Placental pericyte (primary cell): ENCODE results near the gene SWSAP1. TPM values are rescaled to one million over a fixed set of nuclear protein-coding genes. Genes with fewer than 3 reads are reported as not detected.

Experiments
- small RNA-seq: library from RNA; depleted of rRNA; stranded (forward); fragments of <200 nt; gene quantifications from one replicate; pipeline ENCODE3, GENCODE V24; 2012; ENCODE audit warnings: low replicate concordance
- total RNA-seq: library from RNA; depleted of rRNA; stranded (reverse); fragments of >200 nt; gene quantifications from 2 replicates; pipeline ENCODE4 v1.2.3, GENCODE V29; 2012

The SWSAP1 gene
- total RNA-seq: 0.72 and 1.1 TPM in 2 replicates

DNA sequence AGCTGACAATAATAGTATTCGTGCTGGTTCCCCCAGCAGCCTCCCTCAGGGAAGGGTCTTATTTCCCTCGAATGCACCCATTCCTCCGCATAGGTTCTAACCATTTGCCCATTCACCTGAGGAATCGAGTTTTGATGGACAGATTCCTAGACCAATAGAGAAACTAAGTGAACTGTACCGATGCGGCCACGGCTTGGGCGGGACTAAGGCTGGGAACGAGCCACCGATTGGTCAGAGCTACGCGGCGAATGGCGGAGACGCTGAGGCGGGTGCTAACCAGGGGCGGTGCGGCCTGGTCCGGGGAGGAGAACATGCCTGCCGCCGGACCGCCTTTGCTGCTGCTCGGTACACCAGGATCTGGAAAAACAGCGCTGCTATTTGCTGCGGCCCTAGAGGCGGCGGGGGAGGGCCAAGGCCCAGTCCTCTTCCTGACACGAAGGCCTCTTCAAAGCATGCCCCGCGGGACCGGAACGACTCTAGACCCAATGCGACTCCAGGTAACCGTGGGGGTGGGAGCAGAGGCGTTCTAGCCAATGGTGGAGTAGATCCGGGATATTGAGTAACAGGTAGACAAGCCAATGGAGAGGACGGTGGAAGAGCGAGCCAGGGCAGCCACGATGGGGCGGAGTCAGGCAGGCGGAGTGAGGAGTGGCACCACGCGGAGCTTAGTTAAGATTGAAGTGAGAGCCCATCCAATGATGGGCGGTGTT is at the start of gene SWSAP1:
SWSAP1 (plus strand) TSS at position 234 of the 710 bp plus-strand sequence; CDS start at position 249, 15 bp downstream.

DNA sequence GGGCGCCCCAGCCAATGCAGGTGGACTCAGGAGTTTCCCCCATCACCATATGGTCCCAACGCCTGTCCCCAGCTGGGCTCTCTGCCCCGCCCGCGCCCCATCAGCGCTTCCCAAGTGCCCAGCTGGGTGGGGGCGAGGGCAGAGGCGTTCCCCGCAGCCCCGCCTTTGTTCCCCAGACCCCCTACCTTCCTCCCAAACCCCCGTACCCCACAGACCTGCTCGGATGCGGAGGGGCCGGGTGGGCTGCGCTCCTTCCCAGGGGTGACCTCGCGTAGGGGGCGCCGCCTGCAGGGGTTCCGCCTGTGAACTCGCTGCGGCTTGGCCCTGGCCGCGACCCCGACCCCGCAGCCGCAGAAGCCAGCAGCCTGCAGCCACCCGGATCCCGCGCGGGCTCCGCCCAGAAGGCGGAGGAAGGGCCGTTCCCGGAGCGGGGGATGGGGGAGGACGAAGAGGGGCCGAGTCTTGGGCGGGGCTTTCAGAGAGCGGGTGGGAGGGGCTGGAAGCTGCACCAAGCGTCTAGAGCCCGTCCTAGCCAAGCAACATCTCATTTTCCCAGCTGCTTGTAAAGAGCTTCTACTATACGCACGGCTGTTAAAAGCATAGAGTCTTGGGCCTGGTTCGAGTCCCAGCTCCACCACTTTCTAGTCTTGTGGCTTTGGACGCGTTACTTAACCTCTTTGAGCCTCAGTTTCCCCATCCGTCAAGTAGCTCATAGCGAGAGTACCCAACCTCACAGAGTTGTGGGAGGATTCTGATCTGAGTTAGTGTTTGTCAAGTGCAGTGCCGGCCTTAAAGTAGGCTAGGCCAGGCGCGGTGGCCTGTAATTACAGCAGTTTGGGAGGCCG is 35.0 kb upstream of the SWSAP1 start, which contains the start of gene RAB3D:
RAB3D (minus strand) TSS at position 404 of the 845 bp plus-strand sequence. CDS start 2,258 bp downstream, outside the sequence.

DNA sequence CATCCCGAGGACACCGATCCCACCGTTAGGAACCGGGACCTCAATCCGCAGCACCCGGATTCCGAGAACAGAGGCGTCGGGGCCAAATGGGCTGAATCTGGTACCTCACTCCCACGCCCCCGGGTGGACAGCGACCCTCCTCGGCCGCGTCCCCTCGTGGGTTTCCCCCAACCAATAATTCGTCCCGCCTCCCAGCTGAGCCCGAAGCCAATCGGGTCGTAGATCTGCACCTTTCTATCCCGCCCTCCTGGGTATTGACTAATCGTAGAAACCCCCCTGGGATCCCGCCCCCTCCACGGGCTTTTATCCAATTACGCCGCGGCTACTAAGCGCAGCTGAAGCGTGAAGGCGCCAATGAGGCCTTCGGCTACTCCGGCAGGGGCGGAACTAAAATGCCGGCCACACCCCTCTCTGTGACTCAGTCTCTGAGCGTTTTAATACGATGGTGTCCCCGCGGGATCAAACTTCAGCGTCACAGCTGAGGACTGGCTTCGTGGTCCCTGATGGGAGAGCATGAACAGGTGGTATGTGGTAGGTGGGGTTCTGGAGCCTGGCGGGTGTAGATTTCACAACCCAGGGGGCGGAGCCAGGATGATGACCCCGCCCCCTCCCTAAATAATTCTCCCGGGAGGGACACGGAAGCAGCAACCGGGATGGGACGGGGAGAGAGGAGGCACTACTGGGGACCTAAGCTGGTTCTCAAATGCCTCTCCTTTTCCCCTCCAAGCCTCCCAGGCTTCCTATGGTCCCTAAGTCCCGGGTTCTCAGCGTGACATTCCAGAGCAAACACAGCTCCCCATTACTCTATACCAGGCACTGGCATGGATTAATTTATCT is 28.1 kb upstream of the SWSAP1 start, which contains the start of the genes CCDC159 and TMEM205:
CCDC159 (plus strand) TSS at position 416 of the 837 bp plus-strand sequence; CDS start at position 504, 88 bp downstream.
TMEM205 (minus strand) TSS at position 165 of the 837 bp plus-strand sequence. CDS start 649 bp downstream, outside the sequence.

DNA sequence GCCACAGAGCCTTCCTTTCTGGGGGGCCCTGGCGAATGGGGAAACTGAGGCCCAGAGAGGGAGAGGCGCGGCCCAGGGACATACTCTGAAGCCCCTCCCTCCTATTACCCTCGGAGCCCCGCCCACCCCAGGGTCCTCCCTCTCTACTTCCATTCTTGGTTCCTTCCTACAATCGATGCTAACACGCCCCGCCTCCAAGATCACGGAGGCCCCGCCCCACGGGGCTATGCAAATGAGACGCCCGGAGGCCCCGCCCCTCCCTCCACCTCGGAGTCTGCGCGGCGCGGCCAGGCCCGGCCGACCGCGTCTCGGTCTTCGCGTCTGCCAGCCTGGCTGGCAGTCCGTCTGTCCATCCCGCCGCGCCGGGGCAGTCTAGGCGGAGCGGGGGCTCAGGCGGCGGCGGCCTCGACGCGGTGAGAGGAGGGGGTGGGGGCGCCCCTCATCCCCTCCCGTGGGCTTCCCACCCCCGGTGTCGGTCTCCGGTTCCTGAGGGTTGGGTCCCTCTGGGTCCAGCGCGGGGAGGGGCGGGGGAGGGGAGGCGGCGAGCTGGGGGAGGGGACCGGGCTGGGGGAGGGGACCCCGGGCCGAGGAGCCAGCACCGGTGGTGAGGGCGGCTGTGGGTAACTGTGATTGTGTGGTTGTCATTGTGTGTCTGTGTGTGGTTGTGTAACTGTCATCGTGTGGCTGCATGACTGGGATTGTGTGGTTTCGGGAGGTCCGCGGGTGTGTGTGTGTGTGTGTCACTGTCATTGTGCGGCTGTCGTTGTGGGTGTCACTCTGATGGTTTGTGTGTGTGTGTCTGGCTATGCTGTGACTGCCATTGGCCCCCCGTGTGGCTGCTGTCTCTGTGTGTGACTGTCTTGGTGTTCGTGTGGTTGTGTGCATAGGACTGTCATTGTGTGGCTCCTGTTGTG is 19.0 kb upstream of the SWSAP1 start, which contains the start of gene PLPPR2:
PLPPR2 (plus strand) TSS at position 273 of the 914 bp plus-strand sequence. CDS start 2,242 bp downstream, outside the sequence.

GRCh38 chr19:11418549-11419506 is 44.4 kb downstream of the SWSAP1 start, which contains the start of gene RGL3:
RGL3 (minus strand) TSS chr19:11419314; CDS start chr19:11419278, 36 bp downstream.

Small RNA genes within 50 kb of the gene (small RNA-seq; reads per million reads assigned to genes)
- not detected for gene RF00019

Other genes starting within 250 kb of the SWSAP1 start
- gene SPC24, start 218.9 kb upstream of the SWSAP1 start, total RNA-seq: 2.8 and 110 TPM in 2 replicates
- 331 and 441 TPM in 2 replicates for gene KANK2, start 177.1 kb upstream of the SWSAP1 start, total RNA-seq
- gene ANGPTL8, start 135.0 kb upstream of the SWSAP1 start, total RNA-seq: not detected in 2 replicates
- 14.0 and 30.8 TPM in 2 replicates for gene DOCK6, start 112.1 kb upstream of the SWSAP1 start, total RNA-seq
- not detected in 2 replicates for gene TSPAN16, start 78.5 kb upstream of the SWSAP1 start, total RNA-seq
- 8.6 and 26.9 TPM in 2 replicates for gene RAB3D, start 35.0 kb upstream of the SWSAP1 start, total RNA-seq
- gene TMEM205, start 28.4 kb upstream of the SWSAP1 start, total RNA-seq: 54.3 and 189 TPM in 2 replicates
- 4.7 and 12.5 TPM in 2 replicates for gene CCDC159, start 28.1 kb upstream of the SWSAP1 start, total RNA-seq
- 17.8 and 21.7 TPM in 2 replicates for gene PLPPR2, start 19.2 kb upstream of the SWSAP1 start, total RNA-seq
- gene EPOR, start 9.6 kb downstream of the SWSAP1 start, total RNA-seq: 5.9 and 19.5 TPM in 2 replicates
- gene RGL3, start 44.6 kb downstream of the SWSAP1 start, total RNA-seq: 1.4 and 2.4 TPM in 2 replicates
- 0.14 TPM in 1 of 2 replicates, not detected in the other for gene ODAD3, start 60.5 kb downstream of the SWSAP1 start, total RNA-seq
- gene PRKCSH, start 61.0 kb downstream of the SWSAP1 start, total RNA-seq: 163 and 165 TPM in 2 replicates
- under 0.01 TPM in 1 of 2 replicates, not detected in the other for gene ELAVL3, start 106.4 kb downstream of the SWSAP1 start, total RNA-seq
- 6.6 and 7.0 TPM in 2 replicates for gene ZNF653, start 131.2 kb downstream of the SWSAP1 start, total RNA-seq
- 30.4 and 38.1 TPM in 2 replicates for gene ECSIT, start 154.5 kb downstream of the SWSAP1 start, total RNA-seq
- 13.8 and 26.8 TPM in 2 replicates for gene CNN1, start 164.2 kb downstream of the SWSAP1 start, total RNA-seq
- gene ELOF1, start 184.6 kb downstream of the SWSAP1 start, total RNA-seq: 56.1 and 56.7 TPM in 2 replicates
- 10.3 and 12.7 TPM in 2 replicates for gene ACP5, start 203.0 kb downstream of the SWSAP1 start, total RNA-seq
- 14.7 and 15.2 TPM in 2 replicates for gene ZNF627, start 222.8 kb downstream of the SWSAP1 start, total RNA-seq